Lower lobe of right lung (tissue), 2 donors: ENCODE measurements around the gene PSD. TPM values are rescaled to one million over a fixed set of nuclear protein-coding genes. Genes with fewer than 3 reads are reported as not detected.
A peak's percentile ranks its signal among the peaks of the same experiment; 100 is the strongest.

Experiments
- ATAC-seq, 2 donors: fragments of 200-7000 bp; cut with Tn5 transposase; one replicate each; pipeline ENCODE4 v1.9.1; 2020 to 2022; ENCODE audit warnings: mild to moderate bottlenecking in 2 of 2, moderate library complexity in 2 of 2
- DNase-seq: peaks from one replicate; pipeline ENCODE4 v3.0.0-alpha.2; 2020
- H3K27ac ChIP-seq: fragments of 200-600 bp; one replicate; pipeline ENCODE4 v1.8.0; 2022
- H3K27me3 ChIP-seq: fragments of 200-600 bp; one replicate; pipeline ENCODE4 v1.8.0; 2022; ENCODE audit warnings: low read depth
- H3K36me3 ChIP-seq: fragments of 200-600 bp; one replicate; pipeline ENCODE4 v1.8.0; 2022; ENCODE audit warnings: mild to moderate bottlenecking
- H3K4me1 ChIP-seq: fragments of 200-600 bp; one replicate; pipeline ENCODE4 v1.8.0; 2022
- H3K4me3 ChIP-seq: fragments of 200-600 bp; one replicate; pipeline ENCODE4 v1.8.0; 2022; ENCODE audit warnings: mild to moderate bottlenecking
- H3K9me3 ChIP-seq: fragments of 200-600 bp; one replicate; pipeline ENCODE4 v1.8.0; 2022
- intact Hi-C: fragments of 100-400 bp; cut with DNase I; formaldehyde crosslinking; loops from one replicate; pipeline ENCODE4 v1.11.0; 2022
- microRNA-seq: library from miRNA; unstranded; fragments of <30 nt; microRNA quantifications from one replicate; pipeline ENCODE4 v1.2.0, GENCODE V29; 2020; ENCODE audit warnings: borderline number of aligned reads
- total RNA-seq: library from RNA; stranded (reverse); fragmentation: NEBNext Ultra II Directional; extraction: Animal tissue kit (Norgen Biotek cat#: 25700); gene quantifications from one replicate; pipeline ENCODE4 v1.2.1, GENCODE V29; 2021
- TF ChIP-seq, protein P1 (sequence below): fragments of 200-600 bp; IDR thresholded peaks from one replicate; pipeline ENCODE4 v1.8.0; 2022; ENCODE audit warnings: antibody characterized with exemption, mild to moderate bottlenecking
- donor health status: DM: no; HTN: yes; CAD: no; lungs with severe emphysema.

The PSD gene
- total RNA-seq, 1 donor from 2014 or later, result 5.3 TPM

DNA sequence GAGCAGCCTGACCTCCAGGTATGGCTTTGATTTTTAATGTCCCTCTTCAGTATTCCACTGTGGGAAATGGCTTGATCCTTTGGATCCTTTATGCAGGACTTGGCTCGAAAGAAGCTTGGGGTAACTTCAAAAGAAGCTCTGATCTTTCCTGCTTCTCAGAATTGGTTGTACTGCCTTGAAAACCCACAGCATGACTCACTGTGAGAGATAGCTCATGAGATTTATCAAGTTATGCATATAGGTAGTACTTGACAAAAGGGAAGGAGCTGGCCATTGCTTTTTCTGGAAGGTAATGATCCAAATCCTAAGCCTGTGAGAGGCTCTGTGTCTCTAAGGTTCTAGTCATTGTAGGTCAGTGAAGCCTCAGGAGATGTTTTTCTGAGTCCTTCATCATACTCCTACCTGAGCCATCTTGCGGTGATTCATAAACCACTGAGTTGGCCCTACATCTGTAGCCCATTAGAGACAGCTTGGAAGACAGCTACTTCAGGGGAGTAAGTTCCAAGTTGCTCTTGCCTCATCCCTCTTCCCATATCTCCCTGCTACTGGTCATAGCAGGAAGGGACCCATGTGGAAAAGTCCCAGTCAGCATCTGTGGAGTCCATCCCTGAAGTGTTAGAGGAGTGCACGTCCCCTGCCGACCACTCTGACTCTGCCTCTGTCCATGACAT is 59.7 kb downstream of the PSD start:
- no peaks in the 10 kb centered on the region for H3K4me1 ChIP-seq
- H3K27ac ChIP-seq, result no peak overlapping the region
- DNase-seq (no peak), ATAC-seq (no peak)
- H3K36me3 ChIP-seq, result peaks cover 97% of the 10 kb centered on the region
- no peak overlapping the region for H3K4me3 ChIP-seq
- no peaks in the 10 kb centered on the region for H3K9me3 ChIP-seq
- intact Hi-C loops, result no loop called here
- TF ChIP-seq, protein P1, sequence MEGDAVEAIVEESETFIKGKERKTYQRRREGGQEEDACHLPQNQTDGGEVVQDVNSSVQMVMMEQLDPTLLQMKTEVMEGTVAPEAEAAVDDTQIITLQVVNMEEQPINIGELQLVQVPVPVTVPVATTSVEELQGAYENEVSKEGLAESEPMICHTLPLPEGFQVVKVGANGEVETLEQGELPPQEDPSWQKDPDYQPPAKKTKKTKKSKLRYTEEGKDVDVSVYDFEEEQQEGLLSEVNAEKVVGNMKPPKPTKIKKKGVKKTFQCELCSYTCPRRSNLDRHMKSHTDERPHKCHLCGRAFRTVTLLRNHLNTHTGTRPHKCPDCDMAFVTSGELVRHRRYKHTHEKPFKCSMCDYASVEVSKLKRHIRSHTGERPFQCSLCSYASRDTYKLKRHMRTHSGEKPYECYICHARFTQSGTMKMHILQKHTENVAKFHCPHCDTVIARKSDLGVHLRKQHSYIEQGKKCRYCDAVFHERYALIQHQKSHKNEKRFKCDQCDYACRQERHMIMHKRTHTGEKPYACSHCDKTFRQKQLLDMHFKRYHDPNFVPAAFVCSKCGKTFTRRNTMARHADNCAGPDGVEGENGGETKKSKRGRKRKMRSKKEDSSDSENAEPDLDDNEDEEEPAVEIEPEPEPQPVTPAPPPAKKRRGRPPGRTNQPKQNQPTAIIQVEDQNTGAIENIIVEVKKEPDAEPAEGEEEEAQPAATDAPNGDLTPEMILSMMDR, result no peak
- no peaks in the 10 kb centered on the region for H3K27me3 ChIP-seq

DNA sequence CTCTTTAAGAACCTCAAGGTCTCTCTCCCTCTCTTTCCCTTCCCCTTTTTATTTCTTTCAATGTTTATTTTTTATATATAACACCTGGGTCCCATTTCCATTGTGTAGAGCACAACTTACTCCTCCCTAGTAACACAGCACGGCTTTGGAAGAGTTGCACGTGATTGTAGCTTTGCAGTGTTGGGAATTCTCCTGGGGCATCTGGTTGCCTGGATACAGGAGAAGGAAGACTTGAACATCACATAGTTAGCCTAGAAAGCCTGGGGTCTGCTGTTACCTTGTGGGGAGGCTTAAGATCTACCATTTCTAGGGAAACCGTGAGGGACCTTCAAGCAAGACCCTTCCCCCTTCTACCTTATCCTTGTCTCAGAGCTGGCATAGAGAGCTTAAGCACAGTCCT is 64.1 kb downstream of the PSD start:
- Histone ChIP-seq H3K4me3 (no peak overlapping the region), H3K9me3 (no peaks in the 10 kb centered on the region), H3K36me3 (peaks cover 92% of the 10 kb centered on the region), H3K4me1 (no peaks in the 10 kb centered on the region), H3K27ac (no peak overlapping the region), H3K27me3 (no peaks in the 10 kb centered on the region)
- no peak for ATAC-seq
- intact Hi-C loops, result loop anchor here (5.0 kb wide), 1 partner anchor 127 kb away; the partner anchor contains the start of gene ELOVL3
- DNase-seq, result no peak
- TF ChIP-seq, protein P1, result no peak

Small RNA genes within 50 kb of the gene (microRNA-seq; reads per million reads assigned to microRNA genes)
- 9,761 reads per million, percentile 96 among the genes with 10 or more reads in this experiment for gene MIR146B

Other genes with a start within 250 kb of the PSD start
- 0.92 TPM for gene ELOVL3, start 192.5 kb downstream of the PSD start, total RNA-seq
- not detected for gene PITX3, start 177.3 kb downstream of the PSD start, total RNA-seq
- 40.3 TPM for gene GBF1, start 173.3 kb downstream of the PSD start, total RNA-seq
- gene NFKB2, start 23.1 kb downstream of the PSD start, total RNA-seq, result 30.9 TPM
- gene FBXL15, start 2.1 kb upstream of the PSD start, total RNA-seq, result 16.6 TPM
- 41.2 TPM for gene CUEDC2, start 13.8 kb upstream of the PSD start, total RNA-seq
- gene C10orf95, start 32.8 kb upstream of the PSD start, total RNA-seq, result 5.7 TPM
- 88.0 TPM for gene ACTR1A, start 83.9 kb upstream of the PSD start, total RNA-seq
- gene SUFU, start 85.2 kb upstream of the PSD start, total RNA-seq, result 14.3 TPM
- 142 TPM for gene TRIM8, start 225.7 kb upstream of the PSD start, total RNA-seq